Measurements from ENCODE around the gene PTPRE.

PTPRE gene

DNA sequence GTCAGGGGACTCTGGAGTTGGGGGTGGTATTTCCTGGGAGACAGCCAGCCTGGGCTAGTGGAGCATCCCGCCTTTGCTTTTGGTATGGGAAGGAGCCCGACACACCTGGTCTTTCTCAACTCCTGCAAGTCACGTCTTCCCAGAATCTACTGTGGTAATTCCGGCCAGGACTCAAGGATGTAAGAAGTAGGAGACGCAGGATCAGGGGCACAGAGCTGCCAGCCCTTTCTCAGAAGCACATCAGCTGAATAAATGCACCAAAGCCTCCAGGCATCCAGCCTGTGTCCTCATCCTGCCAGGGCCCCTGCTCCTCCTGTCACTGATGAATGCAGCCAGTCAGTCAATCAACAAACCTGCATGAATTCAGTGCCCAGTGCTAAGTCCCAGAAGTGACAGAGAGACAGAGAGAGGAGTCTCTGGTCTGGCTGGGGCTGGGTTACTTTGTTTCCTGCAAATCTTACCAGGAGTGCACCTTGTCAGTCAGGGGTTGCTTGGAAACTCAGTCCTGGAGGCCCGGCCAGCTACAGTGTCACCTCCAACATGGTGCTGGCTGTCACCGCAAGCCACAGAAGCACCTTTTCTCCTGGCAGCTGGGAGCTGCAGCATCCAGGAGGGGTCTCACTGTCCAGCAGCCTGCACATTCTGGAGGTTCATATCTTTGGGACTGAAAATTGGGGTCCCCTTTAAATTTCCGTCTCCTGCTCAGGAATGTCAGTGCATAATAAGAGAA lies 101.8 kb downstream of the PTPRE start:
- H3K4me1 ChIP-seq (ENCODE audit: control insufficient read depth, insufficient read depth, low read length) = no peaks in the 10 kb centered on the region
- WGBS, 2 experiments = 89 to 91% methylated on average over 8 of the region's 8 CpGs
- H3K9me3 ChIP-seq (ENCODE audit: control insufficient read depth, low read length) = no peaks in the 10 kb centered on the region
- peaks cover 17% of the 10 kb centered on the region for H3K27me3 ChIP-seq (ENCODE audit: control insufficient read depth, insufficient read depth, low read length, poor library complexity, severe bottlenecking)
- H3K4me3 ChIP-seq (ENCODE audit: insufficient read depth, low read depth, low read length) = no peak overlapping the region
- H3K27ac ChIP-seq (ENCODE audit: insufficient read depth, low read depth, low read length, poor library complexity, severe bottlenecking) = no peak overlapping the region
- H3K36me3 ChIP-seq (ENCODE audit: control insufficient read depth, insufficient read depth, low read length) = no peaks in the 10 kb centered on the region

DNA sequence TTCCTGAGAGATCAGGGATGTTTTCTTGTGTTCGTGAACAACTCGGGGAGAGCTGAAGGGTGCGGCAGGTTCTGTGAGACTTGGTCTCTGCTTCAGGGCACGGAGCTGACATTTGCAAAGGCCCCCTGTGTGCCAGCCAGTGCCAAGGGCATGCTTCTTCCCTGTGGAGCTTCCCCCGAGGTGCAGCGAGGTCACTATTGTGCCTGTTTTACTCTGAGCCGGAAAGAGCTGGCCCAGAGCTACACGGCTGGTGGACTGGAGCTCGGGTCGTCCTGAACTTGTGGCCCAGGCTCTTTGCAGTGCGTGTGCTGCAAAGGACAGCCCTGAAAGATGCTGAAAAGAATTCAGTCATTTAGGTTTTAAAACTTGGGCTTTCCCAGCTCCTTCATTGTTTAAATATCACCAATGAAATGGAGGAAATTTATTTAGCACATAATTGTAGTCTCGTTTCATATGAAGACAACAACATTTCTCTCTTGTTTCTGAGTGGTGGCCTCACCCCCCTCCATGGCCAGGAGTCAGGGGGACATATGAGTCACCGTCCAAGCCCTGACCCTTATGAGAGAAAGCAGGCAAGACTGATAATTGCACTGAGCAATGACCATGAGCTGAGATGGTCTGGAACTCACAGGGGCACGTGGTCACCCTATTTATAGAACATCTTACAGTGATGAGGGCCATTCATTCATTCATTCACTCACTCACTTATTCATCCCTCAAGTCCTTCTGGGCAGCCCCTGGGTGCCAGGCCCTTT lies 102.6 kb downstream of the PTPRE start:
- WGBS, 2 experiments = 87 to 88% methylated on average over 14 of the region's 14 CpGs
- no peaks in the 10 kb centered on the region for H3K36me3 ChIP-seq (ENCODE audit: control insufficient read depth, insufficient read depth, low read length)
- H3K27ac ChIP-seq (ENCODE audit: insufficient read depth, low read depth, low read length, poor library complexity, severe bottlenecking) = no peak overlapping the region
- no peaks in the 10 kb centered on the region for H3K9me3 ChIP-seq (ENCODE audit: control insufficient read depth, low read length)
- H3K27me3 ChIP-seq (ENCODE audit: control insufficient read depth, insufficient read depth, low read length, poor library complexity, severe bottlenecking) = peaks cover 17% of the 10 kb centered on the region
- H3K4me1 ChIP-seq (ENCODE audit: control insufficient read depth, insufficient read depth, low read length) = no peaks in the 10 kb centered on the region
- no peak overlapping the region for H3K4me3 ChIP-seq (ENCODE audit: insufficient read depth, low read depth, low read length)

DNA sequence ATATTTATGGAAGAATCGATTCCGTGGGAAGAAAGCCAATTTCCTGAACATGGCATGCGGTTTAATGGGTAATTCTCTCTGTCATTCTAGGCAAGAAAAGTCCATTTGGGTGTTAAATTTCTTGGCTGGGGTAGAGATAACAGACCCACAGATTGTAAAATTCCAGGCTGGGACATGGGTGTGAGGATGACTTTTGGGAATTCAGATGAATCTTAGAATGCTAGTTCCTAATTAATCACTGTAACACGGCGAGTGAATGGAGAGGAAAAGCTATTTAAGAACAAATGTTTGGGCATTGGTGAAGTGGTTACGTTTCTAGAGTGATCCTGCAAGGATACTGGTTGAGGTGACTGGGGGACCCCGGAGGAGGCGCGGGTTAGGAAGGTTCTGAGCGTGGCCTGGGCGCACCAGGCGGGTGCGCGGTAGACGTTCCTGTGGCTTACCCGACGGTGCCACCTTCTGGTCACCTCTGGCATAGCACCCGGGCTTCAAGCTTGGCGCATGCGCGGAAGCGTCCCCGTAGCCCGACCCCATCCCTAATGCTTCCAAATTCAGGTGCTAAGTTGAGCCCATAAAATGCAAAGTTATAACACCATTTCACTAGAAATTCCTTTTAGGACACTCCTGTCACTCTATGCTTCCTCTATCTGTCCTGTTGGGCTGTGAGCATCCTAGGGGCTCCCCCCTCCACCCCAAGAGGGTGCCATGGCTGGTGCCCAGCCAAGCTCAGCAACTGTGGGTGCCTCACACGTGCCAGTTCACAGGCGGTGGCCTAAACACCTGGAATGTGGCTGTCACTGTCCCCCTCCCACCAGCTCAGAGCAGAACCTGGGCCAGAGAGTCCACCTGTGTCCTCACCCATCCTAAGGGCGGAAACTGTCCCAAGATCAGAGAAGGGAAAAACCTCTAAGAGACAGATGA lies 104.4 kb downstream of the PTPRE start:
- Histone ChIP-seq H3K4me1 (ENCODE audit: control insufficient read depth, insufficient read depth, low read length) (no peaks in the 10 kb centered on the region), H3K9me3 (ENCODE audit: control insufficient read depth, low read length) (no peaks in the 10 kb centered on the region), H3K4me3 (ENCODE audit: insufficient read depth, low read depth, low read length) (no peak overlapping the region), H3K27ac (ENCODE audit: insufficient read depth, low read depth, low read length, poor library complexity, severe bottlenecking) (no peak overlapping the region), H3K36me3 (ENCODE audit: control insufficient read depth, insufficient read depth, low read length) (no peaks in the 10 kb centered on the region), H3K27me3 (ENCODE audit: control insufficient read depth, insufficient read depth, low read length, poor library complexity, severe bottlenecking) (peaks cover 17% of the 10 kb centered on the region)
- WGBS, 2 experiments = 23% methylated on average over 27 of the region's 27 CpGs

- H3K4me3 ChIP-seq (ENCODE audit: insufficient read depth, low read depth, low read length) = no peak overlapping the region
- no peaks in the 10 kb centered on the region for H3K9me3 ChIP-seq (ENCODE audit: control insufficient read depth, low read length)
- no peaks in the 10 kb centered on the region for H3K4me1 ChIP-seq (ENCODE audit: control insufficient read depth, insufficient read depth, low read length)
- H3K36me3 ChIP-seq (ENCODE audit: control insufficient read depth, insufficient read depth, low read length) = no peaks in the 10 kb centered on the region
- WGBS, 2 experiments = 91 to 92% methylated on average over 4 of the region's 4 CpGs
- H3K27ac ChIP-seq (ENCODE audit: insufficient read depth, low read depth, low read length, poor library complexity, severe bottlenecking) = no peak overlapping the region
- peaks cover 17% of the 10 kb centered on the region for H3K27me3 ChIP-seq (ENCODE audit: control insufficient read depth, insufficient read depth, low read length, poor library complexity, severe bottlenecking)
These were observed 106.7 kb downstream of the PTPRE start for GRCh38 chr10:128013626-128014025.

DNA sequence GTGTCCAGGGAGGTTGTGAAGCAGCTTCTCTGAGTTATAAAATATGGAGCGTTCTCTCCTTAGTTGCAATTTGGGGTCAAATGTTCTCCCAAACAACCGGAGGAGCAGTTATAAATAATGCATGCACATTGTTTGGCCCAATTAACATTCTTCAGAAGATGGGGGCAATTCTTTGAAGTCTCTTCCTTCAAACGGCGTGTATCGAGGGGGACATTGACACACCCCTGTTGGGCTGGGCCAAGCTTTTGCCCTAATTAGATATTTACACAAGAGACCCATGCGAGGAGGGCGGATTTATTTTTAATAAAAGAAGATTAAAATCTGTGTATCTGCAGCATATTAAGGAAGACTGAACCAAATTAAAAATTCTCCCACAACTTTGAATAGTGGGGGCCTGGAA lies 107.3 kb downstream of the PTPRE start:
- Histone ChIP-seq H3K4me1 (ENCODE audit: control insufficient read depth, insufficient read depth, low read length) (no peaks in the 10 kb centered on the region), H3K9me3 (ENCODE audit: control insufficient read depth, low read length) (no peaks in the 10 kb centered on the region), H3K4me3 (ENCODE audit: insufficient read depth, low read depth, low read length) (no peak overlapping the region), H3K36me3 (ENCODE audit: control insufficient read depth, insufficient read depth, low read length) (no peaks in the 10 kb centered on the region), H3K27me3 (ENCODE audit: control insufficient read depth, insufficient read depth, low read length, poor library complexity, severe bottlenecking) (peaks cover 17% of the 10 kb centered on the region), H3K27ac (ENCODE audit: insufficient read depth, low read depth, low read length, poor library complexity, severe bottlenecking) (no peak overlapping the region)
- WGBS, 2 experiments = 92 to 93% methylated on average over 6 to 7 of the region's 7 CpGs

- Histone ChIP-seq H3K4me1 (ENCODE audit: control insufficient read depth, insufficient read depth, low read length) (no peaks in the 10 kb centered on the region), H3K27ac (ENCODE audit: insufficient read depth, low read depth, low read length, poor library complexity, severe bottlenecking) (no peak overlapping the region), H3K27me3 (ENCODE audit: control insufficient read depth, insufficient read depth, low read length, poor library complexity, severe bottlenecking) (peaks cover 6% of the 10 kb centered on the region), H3K36me3 (ENCODE audit: control insufficient read depth, insufficient read depth, low read length) (no peaks in the 10 kb centered on the region), H3K9me3 (ENCODE audit: control insufficient read depth, low read length) (no peaks in the 10 kb centered on the region), H3K4me3 (ENCODE audit: insufficient read depth, low read depth, low read length) (no peak overlapping the region)
- WGBS, 2 experiments = 91 to 92% methylated on average over 12 of the region's 12 CpGs
These were observed 109.6 kb downstream of the PTPRE start for GRCh38 chr10:128016423-128017060.

DNA sequence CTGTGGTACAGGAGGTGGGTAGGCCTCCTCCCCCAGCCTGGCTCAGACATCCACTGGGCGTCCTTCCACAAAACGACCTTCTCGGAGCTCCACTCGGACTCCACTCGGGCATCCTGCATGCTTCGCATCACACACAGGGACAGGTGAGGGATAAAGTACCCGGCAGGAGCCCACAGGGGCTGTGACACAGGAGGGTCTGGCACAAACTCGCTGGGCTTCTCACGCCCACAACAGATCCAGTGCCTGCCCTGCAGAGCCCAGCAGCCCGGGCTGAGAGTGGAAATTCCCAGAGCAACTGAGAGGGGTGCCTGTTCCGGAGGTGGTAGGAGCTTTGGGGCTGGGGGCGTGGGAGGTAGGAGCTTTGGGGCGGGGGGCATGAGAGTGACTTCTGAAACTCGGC lies 110.9 kb downstream of the PTPRE start:
- no peaks in the 10 kb centered on the region for H3K4me1 ChIP-seq (ENCODE audit: control insufficient read depth, insufficient read depth, low read length)
- H3K4me3 ChIP-seq (ENCODE audit: insufficient read depth, low read depth, low read length) = no peak overlapping the region
- H3K9me3 ChIP-seq (ENCODE audit: control insufficient read depth, low read length) = no peaks in the 10 kb centered on the region
- no peaks in the 10 kb centered on the region for H3K36me3 ChIP-seq (ENCODE audit: control insufficient read depth, insufficient read depth, low read length)
- no peak overlapping the region for H3K27ac ChIP-seq (ENCODE audit: insufficient read depth, low read depth, low read length, poor library complexity, severe bottlenecking)
- 86 to 88% methylated on average over 14 of the region's 14 CpGs for WGBS, 2 experiments
- no peaks in the 10 kb centered on the region for H3K27me3 ChIP-seq (ENCODE audit: control insufficient read depth, insufficient read depth, low read length, poor library complexity, severe bottlenecking)

- Histone ChIP-seq H3K4me3 (ENCODE audit: insufficient read depth, low read depth, low read length) (no peak overlapping the region), H3K27me3 (ENCODE audit: control insufficient read depth, insufficient read depth, low read length, poor library complexity, severe bottlenecking) (no peaks in the 10 kb centered on the region), H3K36me3 (ENCODE audit: control insufficient read depth, insufficient read depth, low read length) (no peaks in the 10 kb centered on the region), H3K27ac (ENCODE audit: insufficient read depth, low read depth, low read length, poor library complexity, severe bottlenecking) (no peak overlapping the region), H3K4me1 (ENCODE audit: control insufficient read depth, insufficient read depth, low read length) (no peaks in the 10 kb centered on the region), H3K9me3 (ENCODE audit: control insufficient read depth, low read length) (no peaks in the 10 kb centered on the region)
- 83 to 85% methylated on average over 12 to 13 of the region's 13 CpGs for WGBS, 2 experiments
These were observed 111.3 kb downstream of the PTPRE start for GRCh38 chr10:128018236-128018635.

GRCh38 chr10:128018691-128019090 lies 111.8 kb downstream of the PTPRE start:
- Histone ChIP-seq H3K27me3 (ENCODE audit: control insufficient read depth, insufficient read depth, low read length, poor library complexity, severe bottlenecking) (no peaks in the 10 kb centered on the region), H3K27ac (ENCODE audit: insufficient read depth, low read depth, low read length, poor library complexity, severe bottlenecking) (no peak overlapping the region), H3K4me3 (ENCODE audit: insufficient read depth, low read depth, low read length) (no peak overlapping the region), H3K9me3 (ENCODE audit: control insufficient read depth, low read length) (no peaks in the 10 kb centered on the region), H3K36me3 (ENCODE audit: control insufficient read depth, insufficient read depth, low read length) (no peaks in the 10 kb centered on the region), H3K4me1 (ENCODE audit: control insufficient read depth, insufficient read depth, low read length) (no peaks in the 10 kb centered on the region)
- WGBS, 2 experiments = 92 to 93% methylated on average over 2 of the region's 2 CpGs

All from ectodermal cell (in vitro differentiated cells).